Fibroblast of pulmonary artery (primary cell): Measurements from ENCODE around the gene FRMD4A.

Experiments used
- DNase-seq: peaks from one replicate; pipeline ENCODE4 v3.0.0-alpha.2; 2010; ENCODE audit warnings: low read depth
- H3K4me3 ChIP-seq: replicated peaks from 2 replicates; pipeline ENCODE4 v1.5.1; 2011; ENCODE audit warnings: low read depth, mild to moderate bottlenecking, control low read depth, low read length, moderate library complexity
- CTCF ChIP-seq: IDR thresholded peaks from 2 replicates; pipeline ENCODE4 v1.5.1; 2011; ENCODE audit warnings: mild to moderate bottlenecking, control low read depth, low read length, inconsistent platforms; ENCODE audit errors: missing control alignments

FRMD4A gene

GRCh38 chr10:13681095-13681494 lies 649.6 kb downstream of the FRMD4A start:
- H3K4me3 ChIP-seq = no peak overlapping the region
- TF ChIP-seq CTCF = no peak
- no peak for DNase-seq

GRCh38 chr10:13678101-13678843 lies 652.5 kb downstream of the FRMD4A start:
- TF ChIP-seq CTCF = no peak
- no peak for DNase-seq
- H3K4me3 ChIP-seq = no peak overlapping the region

- TF ChIP-seq CTCF = no peak
- DNase-seq = no peak
- no peak overlapping the region for H3K4me3 ChIP-seq
Measured at GRCh38 chr10:13674645-13675588, 655.8 kb downstream of the FRMD4A start.

- no peak for DNase-seq
- TF ChIP-seq CTCF = no peak
- no peak overlapping the region for H3K4me3 ChIP-seq
Measured at GRCh38 chr10:13673156-13673555, 657.6 kb downstream of the FRMD4A start.

GRCh38 chr10:13672548-13672947 lies 658.2 kb downstream of the FRMD4A start:
- DNase-seq = no peak
- no peak overlapping the region for H3K4me3 ChIP-seq
- no peak for TF ChIP-seq CTCF

- TF ChIP-seq CTCF = no peak
- no peak overlapping the region for H3K4me3 ChIP-seq
- DNase-seq = no peak
Measured at GRCh38 chr10:13671904-13672303, 658.8 kb downstream of the FRMD4A start.
